GM19099 (cell line): ENCODE results near the gene TARM1.

Experiments
- POLR2A ChIP-seq: IDR thresholded peaks from 3 replicates; pipeline ENCODE4 v1.6.1; 2011; ENCODE audit warnings: low read depth; ENCODE audit not compliant: insufficient read length; ENCODE audit errors: extremely low read depth

The TARM1 gene

DNA sequence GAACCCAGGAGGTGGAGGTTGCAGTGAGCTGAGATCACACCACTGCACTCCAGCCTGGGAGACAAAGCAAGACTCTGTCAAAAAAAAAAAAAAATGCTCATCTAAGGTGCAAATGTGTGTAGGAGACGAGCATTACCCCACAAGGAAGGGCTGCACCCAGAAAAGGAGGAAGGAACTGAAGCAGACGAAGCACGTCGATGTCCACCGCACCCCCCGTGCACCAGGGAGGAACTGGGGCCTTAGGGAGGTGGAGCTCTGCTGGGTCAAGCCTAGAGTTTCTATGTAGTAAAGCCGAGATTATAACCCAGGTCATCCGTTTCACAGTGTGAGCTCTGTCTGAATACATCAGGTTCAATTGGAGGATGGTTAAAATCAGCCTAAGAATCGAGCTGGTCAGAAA is 18.5 kb downstream of the TARM1 start:
- TF ChIP-seq POLR2A: no peak

- TF ChIP-seq POLR2A: no peak
These were observed 33.5 kb downstream of the TARM1 start for GRCh38 chr19:54047616-54048015.

GRCh38 chr19:54045771-54046170 is 35.4 kb downstream of the TARM1 start:
- TF ChIP-seq POLR2A: no peak

GRCh38 chr19:54042989-54043388 is 38.2 kb downstream of the TARM1 start:
- TF ChIP-seq POLR2A: no peak

GRCh38 chr19:54041969-54042606 is 39.1 kb downstream of the TARM1 start:
- TF ChIP-seq POLR2A: no peak

- TF ChIP-seq POLR2A: no peak
These were observed 41.2 kb downstream of the TARM1 start for GRCh38 chr19:54040003-54040402.

GRCh38 chr19:54035215-54036178 is 45.7 kb downstream of the TARM1 start:
- no peak for TF ChIP-seq POLR2A

DNA sequence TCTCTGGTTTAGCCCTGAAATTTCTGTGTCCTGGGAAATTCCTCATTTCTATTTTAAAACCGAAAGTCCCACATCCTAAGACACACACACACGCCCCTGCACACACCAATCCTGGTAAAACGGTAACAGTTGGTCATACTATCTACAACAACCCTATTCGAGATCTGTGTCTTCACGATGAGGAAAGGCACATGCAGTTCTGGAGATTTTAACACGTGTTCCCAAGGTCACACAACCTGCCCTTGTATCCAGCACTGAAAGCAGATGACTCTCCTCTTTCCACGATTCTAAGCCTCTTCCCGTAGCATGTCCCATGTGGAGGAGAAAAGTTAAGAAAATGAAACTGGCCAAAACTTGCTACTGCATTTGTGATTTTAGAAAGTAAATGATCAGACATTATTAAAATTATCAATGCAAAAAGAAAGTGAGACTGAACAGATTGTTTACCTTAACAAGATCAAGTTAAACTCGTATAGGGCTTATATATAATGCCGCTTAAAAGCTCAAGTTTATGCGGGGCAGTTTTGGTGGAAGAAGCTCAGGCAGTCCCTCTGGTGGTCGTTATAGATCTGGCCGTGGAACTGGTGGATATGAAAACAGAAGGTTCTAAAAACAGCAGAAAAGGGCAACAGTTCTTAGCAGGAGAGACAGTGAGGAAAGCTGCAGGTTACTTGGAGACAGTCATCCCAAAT is 50.1 kb downstream of the TARM1 start:
- TF ChIP-seq POLR2A: no peak

- TF ChIP-seq POLR2A: no peak
These were observed 51.2 kb downstream of the TARM1 start for GRCh38 chr19:54029930-54030490.

GRCh38 chr19:54029301-54029700 is 51.9 kb downstream of the TARM1 start:
- TF ChIP-seq POLR2A: no peak

GRCh38 chr19:54026656-54027055 is 54.5 kb downstream of the TARM1 start:
- no peak for TF ChIP-seq POLR2A

DNA sequence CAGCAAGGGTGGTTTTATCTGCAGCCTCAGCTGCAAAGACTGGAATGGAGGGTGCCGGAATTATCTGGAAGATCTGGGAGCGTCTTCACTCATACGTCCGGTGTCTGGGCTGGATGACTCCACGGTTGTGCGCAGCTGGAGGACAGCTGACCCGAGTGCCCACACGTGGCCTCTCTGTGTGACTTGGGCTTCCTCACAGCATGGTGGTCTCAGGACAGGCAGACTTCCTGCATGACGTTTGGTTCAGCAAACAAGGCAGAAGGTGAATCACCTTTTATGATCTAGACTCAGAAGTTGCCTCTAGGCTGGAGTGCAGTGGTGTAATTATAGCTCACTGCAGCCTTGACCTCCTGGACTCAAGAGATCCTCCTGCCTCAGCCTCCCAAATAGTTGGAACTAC is 56.5 kb downstream of the TARM1 start:
- TF ChIP-seq POLR2A: no peak

GRCh38 chr19:54023191-54023590 is 58.0 kb downstream of the TARM1 start:
- TF ChIP-seq POLR2A: no peak

- TF ChIP-seq POLR2A: no peak
These were observed 59.2 kb downstream of the TARM1 start for GRCh38 chr19:54021932-54022331.

DNA sequence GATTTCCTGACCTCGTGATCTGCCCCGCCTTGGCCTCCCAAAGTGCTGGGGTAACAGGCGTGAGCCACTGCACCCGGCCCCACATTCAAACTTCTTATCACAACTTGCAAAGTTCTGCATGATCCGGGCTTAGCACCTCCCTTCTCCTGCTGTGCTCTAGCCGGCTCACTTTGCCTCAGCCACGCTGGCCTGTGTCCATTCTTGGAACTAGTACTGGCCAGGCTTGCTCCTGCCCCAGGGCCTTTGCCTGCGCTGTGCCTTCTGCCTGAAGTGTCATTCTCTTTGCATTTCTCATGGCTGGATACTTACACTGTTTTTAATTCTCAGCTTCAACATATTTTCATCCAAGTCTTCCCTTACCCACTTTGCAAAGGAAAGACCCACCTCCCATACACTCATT is 59.8 kb downstream of the TARM1 start:
- no peak for TF ChIP-seq POLR2A
